Parathyroid adenoma (tissue), 2 donors: Measurements from ENCODE around the gene SCRN3.

Experiments used
- H2AFZ ChIP-seq: fragments of 300-600 bp; sonication (generic); one replicate; pipeline ENCODE4 v1.7.0; 2017; ENCODE audit warnings: antibody characterized with exemption, mild to moderate bottlenecking
- H3K27ac ChIP-seq: fragments of 300-600 bp; sonication (generic); one replicate; pipeline ENCODE4 v1.7.0; 2017
- H3K27me3 ChIP-seq: fragments of 300-600 bp; sonication (generic); one replicate; pipeline ENCODE4 v1.7.0; 2017; ENCODE audit warnings: low read length; ENCODE audit not compliant: control insufficient read depth, insufficient read depth
- H3K36me3 ChIP-seq: fragments of 300-600 bp; sonication (generic); one replicate; pipeline ENCODE4 v1.7.0; 2017; ENCODE audit warnings: low read length; ENCODE audit not compliant: control insufficient read depth, insufficient read depth
- H3K4me1 ChIP-seq: fragments of 300-600 bp; sonication (generic); one replicate; pipeline ENCODE4 v1.7.0; 2017; ENCODE audit warnings: control low read depth
- H3K4me2 ChIP-seq: fragments of 300-600 bp; sonication (generic); one replicate; pipeline ENCODE4 v1.7.0; 2017; ENCODE audit warnings: low read length
- H3K4me3 ChIP-seq: fragments of 300-600 bp; sonication (generic); one replicate; pipeline ENCODE4 v1.7.0; 2017; ENCODE audit warnings: low read depth, low read length
- H3K79me2 ChIP-seq: fragments of 300-600 bp; sonication (generic); one replicate; pipeline ENCODE4 v1.7.0; 2017; ENCODE audit warnings: control low read depth
- H3K9ac ChIP-seq: fragments of 300-600 bp; sonication (generic); one replicate; pipeline ENCODE4 v1.7.0; 2017; ENCODE audit warnings: mild to moderate bottlenecking
- H3K9me3 ChIP-seq: fragments of 300-600 bp; sonication (generic); one replicate; pipeline ENCODE4 v1.7.0; 2017; ENCODE audit warnings: low read length; ENCODE audit not compliant: control insufficient read depth
- CTCF ChIP-seq: fragments of 300-600 bp; sonication (generic); IDR thresholded peaks from one replicate; pipeline ENCODE4 v1.7.0; 2017; ENCODE audit warnings: antibody characterized with exemption, mild to moderate bottlenecking
- donor health status: primary hyperparathyroidism.

The SCRN3 gene

DNA sequence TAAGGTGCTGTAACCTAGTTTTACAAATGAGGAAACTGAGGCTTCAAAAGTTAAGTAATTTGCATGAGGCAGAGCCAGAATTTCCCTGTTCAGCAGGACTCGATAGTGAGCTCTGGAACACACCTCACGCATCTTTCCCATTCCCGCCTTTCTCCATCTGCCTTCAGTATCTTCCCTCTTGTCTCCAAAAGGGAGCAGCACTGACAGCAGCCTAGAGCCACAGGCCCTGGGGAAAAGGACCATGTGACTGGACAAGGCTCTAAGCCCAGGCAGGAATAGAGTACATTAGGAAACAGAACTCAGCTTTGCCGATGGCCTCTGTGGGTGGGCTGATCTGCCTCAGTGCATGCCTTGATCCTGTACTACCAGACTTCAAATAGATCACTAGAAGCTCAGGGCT lies 69.8 kb downstream of the SCRN3 start:
- H3K4me3 ChIP-seq: no peak overlapping the region

DNA sequence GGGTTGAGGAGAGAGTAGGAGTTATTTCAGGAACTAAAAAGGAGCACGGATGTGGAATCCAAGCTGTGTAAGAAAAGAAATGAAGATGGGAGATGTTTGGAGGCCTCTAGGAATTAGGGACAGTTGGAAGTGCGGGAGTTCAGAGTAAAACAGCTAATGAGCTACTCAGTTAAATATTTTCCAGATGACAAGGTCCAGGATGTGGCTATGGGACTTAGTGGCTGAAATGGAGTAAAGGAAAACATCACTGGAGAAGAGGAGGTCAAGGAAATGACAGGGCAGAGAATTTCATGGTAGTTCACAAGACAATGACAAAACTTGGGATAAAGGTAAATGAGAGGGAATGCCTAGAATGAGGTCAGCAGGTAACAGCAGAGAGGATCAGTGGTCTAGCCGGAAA lies 78.3 kb downstream of the SCRN3 start:
- H3K4me1 ChIP-seq: no peaks in the 10 kb centered on the region
- H3K9ac ChIP-seq: no peak overlapping the region
- H3K4me3 ChIP-seq: no peak overlapping the region
- no peaks in the 10 kb centered on the region for H3K79me2 ChIP-seq
- no peak overlapping the region for H3K27ac ChIP-seq
- no peak overlapping the region for H3K4me2 ChIP-seq
- no peaks in the 10 kb centered on the region for H3K9me3 ChIP-seq
- no peak overlapping the region for H2AFZ ChIP-seq
- H3K36me3 ChIP-seq: no peaks in the 10 kb centered on the region
- H3K27me3 ChIP-seq: no peaks in the 10 kb centered on the region
- TF ChIP-seq CTCF: no peak

More for the DNA sequence above, 69.8 kb downstream of the SCRN3 start:
- no peaks in the 10 kb centered on the region for H3K79me2 ChIP-seq
- no peak overlapping the region for H3K4me2 ChIP-seq
- H3K4me1 ChIP-seq: no peaks in the 10 kb centered on the region
- H3K9me3 ChIP-seq: no peaks in the 10 kb centered on the region
- TF ChIP-seq CTCF: no peak
- no peak overlapping the region for H3K27ac ChIP-seq
- no peaks in the 10 kb centered on the region for H3K27me3 ChIP-seq
- H3K9ac ChIP-seq: no peak overlapping the region
- H2AFZ ChIP-seq: no peak overlapping the region
- no peaks in the 10 kb centered on the region for H3K36me3 ChIP-seq

GRCh38 chr2:174477759-174478158 lies 82.2 kb downstream of the SCRN3 start:
- Histone ChIP-seq H3K4me1 (no peaks in the 10 kb centered on the region), H3K79me2 (no peaks in the 10 kb centered on the region), H3K9me3 (no peaks in the 10 kb centered on the region), H3K27ac (no peak overlapping the region), H2AFZ (no peak overlapping the region), H3K27me3 (no peaks in the 10 kb centered on the region), H3K4me2 (no peak overlapping the region), H3K9ac (no peak overlapping the region), H3K4me3 (no peak overlapping the region), H3K36me3 (no peaks in the 10 kb centered on the region)
- no peak for TF ChIP-seq CTCF
